Neutrophil (primary cell): ENCODE results near the gene WAC.

ENCODE experiments used
- H3K27ac ChIP-seq: fragments of 200-600 bp; sonication (generic); 2 replicates; pipeline ENCODE4 v1.5.1; 2016; ENCODE audit warnings: mild to moderate bottlenecking, moderate library complexity
- H3K27me3 ChIP-seq: fragments of 200-600 bp; sonication (generic); 2 replicates; pipeline ENCODE4 v1.6.0; 2016; ENCODE audit warnings: mild to moderate bottlenecking
- H3K36me3 ChIP-seq: fragments of 200-600 bp; sonication (generic); 2 replicates; pipeline ENCODE4 v1.5.1; 2017
- H3K4me1 ChIP-seq, 2 experiments: fragments of 200-600 bp in 1 of 2; sonication (generic) in 1 of 2; 1 replicate in 1 of 2; 2 replicates in 1 of 2; pipeline versions ENCODE4 v1.5.1 to v1.6.1; 2013 to 2016; ENCODE audit warnings: low read depth in 1 of 2, low read length in 1 of 2, mild to moderate bottlenecking in 1 of 2, moderate library complexity in 1 of 2; ENCODE audit not compliant: control insufficient read depth in 1 of 2, insufficient read depth in 1 of 2
- H3K4me3 ChIP-seq, 2 experiments: fragments of 200-600 bp in 1 of 2; sonication (generic) in 1 of 2; 1 replicate in 1 of 2; 2 replicates in 1 of 2; pipeline ENCODE4 v1.5.1; 2013 to 2016; ENCODE audit warnings: low read depth in 1 of 2, low read length in 1 of 2, mild to moderate bottlenecking in 1 of 2, moderate library complexity in 1 of 2
- H3K9me3 ChIP-seq: fragments of 200-600 bp; sonication (generic); 2 replicates; pipeline ENCODE4 v1.5.1; 2016
- CTCF ChIP-seq: fragments of 200-600 bp; sonication (generic); IDR thresholded peaks from 2 replicates; pipeline ENCODE4 v1.5.1; 2016; ENCODE audit warnings: antibody characterized with exemption

WAC gene

GRCh38 chr10:28559618-28560017, 26.7 kb downstream of the WAC start:
- no peak for TF ChIP-seq CTCF
- Histone ChIP-seq H3K36me3 (peaks cover 25% of the 10 kb centered on the region), H3K27me3 (no peaks in the 10 kb centered on the region), H3K27ac (peak overlapping the region; percentile 68), H3K4me1 (peaks cover 37 to 55% of the 10 kb centered on the region in 2 experiments), H3K4me3 (no peak overlapping the region), H3K9me3 (no peaks in the 10 kb centered on the region)

- Histone ChIP-seq H3K4me1 (peaks cover 37 to 54% of the 10 kb centered on the region in 2 experiments), H3K4me3 (no peak overlapping the region), H3K36me3 (peaks cover 17% of the 10 kb centered on the region), H3K9me3 (no peaks in the 10 kb centered on the region), H3K27me3 (no peaks in the 10 kb centered on the region), H3K27ac (peak overlapping the region; percentile 68)
- TF ChIP-seq CTCF: no peak
Observed at GRCh38 chr10:28560617-28561016, 27.7 kb downstream of the WAC start.

DNA sequence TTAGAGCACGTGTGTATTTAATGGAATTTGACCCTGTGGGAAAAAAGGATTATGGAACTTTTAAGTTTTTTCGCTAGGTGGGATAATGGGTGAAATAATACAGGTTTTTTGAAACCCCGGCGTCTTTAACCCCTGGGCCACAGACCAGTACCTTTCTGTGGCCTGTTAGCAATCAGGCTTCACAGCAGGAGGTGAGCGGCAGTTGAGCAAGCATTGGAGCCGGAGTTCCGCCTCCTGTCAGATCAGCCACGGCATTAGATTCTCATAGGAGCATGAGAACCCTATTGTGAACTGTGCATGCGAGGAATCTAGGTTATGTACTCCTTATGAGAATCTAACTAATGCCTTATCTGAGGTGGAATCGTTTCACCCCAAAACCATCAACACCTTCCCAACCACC, 28.6 kb downstream of the WAC start:
- Histone ChIP-seq H3K36me3 (peaks cover 11% of the 10 kb centered on the region), H3K27ac (peak overlapping the region; percentile 68), H3K4me1 (peaks cover 37 to 54% of the 10 kb centered on the region in 2 experiments), H3K4me3 (no peak overlapping the region), H3K9me3 (no peaks in the 10 kb centered on the region), H3K27me3 (no peaks in the 10 kb centered on the region)
- TF ChIP-seq CTCF: no peak

- no peaks in the 10 kb centered on the region for H3K9me3 ChIP-seq
- no peak for TF ChIP-seq CTCF
- no peak overlapping the region for H3K27ac ChIP-seq
- peaks cover 9 to 24% of the 10 kb centered on the region in 2 experiments for H3K4me1 ChIP-seq
- H3K4me3 ChIP-seq: no peak overlapping the region
- H3K27me3 ChIP-seq: no peaks in the 10 kb centered on the region
- H3K36me3 ChIP-seq: peaks cover 21% of the 10 kb centered on the region
Observed at GRCh38 chr10:28564905-28565304, 32.0 kb downstream of the WAC start.

GRCh38 chr10:28566458-28567015, 33.6 kb downstream of the WAC start:
- Histone ChIP-seq H3K27me3 (no peaks in the 10 kb centered on the region), H3K36me3 (peaks cover 23% of the 10 kb centered on the region), H3K4me1 (peaks cover 0 to 13% of the 10 kb centered on the region in 2 experiments), H3K4me3 (no peak overlapping the region), H3K9me3 (no peaks in the 10 kb centered on the region), H3K27ac (peak overlapping the region; percentile 6)
- no peak for TF ChIP-seq CTCF
